Neuron (in vitro differentiated cells): ENCODE measurements around the gene VIL1.

ENCODE experiments used
- H2AFZ ChIP-seq: one replicate; pipeline ENCODE4 v1.6.1; 2013; ENCODE audit warnings: low read depth, mild to moderate bottlenecking, inconsistent platforms, low read length, moderate library complexity
- H3K27me3 ChIP-seq: one replicate; pipeline ENCODE4 v1.6.1; 2013; ENCODE audit warnings: low read length; ENCODE audit not compliant: insufficient read depth
- H3K36me3 ChIP-seq: one replicate; pipeline ENCODE4 v1.6.1; 2013; ENCODE audit warnings: low read length; ENCODE audit not compliant: insufficient read depth
- H3K4me1 ChIP-seq: one replicate; pipeline ENCODE4 v1.6.1; 2013; ENCODE audit warnings: low read length; ENCODE audit not compliant: insufficient read depth
- H3K4me3 ChIP-seq: 2 replicates; pipeline ENCODE4 v1.5.1; 2013; ENCODE audit warnings: mild to moderate bottlenecking, low read length, moderate library complexity
- H3K9me3 ChIP-seq: one replicate; pipeline ENCODE4 v1.6.1; 2013; ENCODE audit warnings: low read length

The VIL1 gene

GRCh38 chr2:218418717-218419458, at the start of gene VIL1:
TSS of gene VIL1 (plus strand) at chr2:218419123. CDS start at chr2:218423779, 4,656 bp downstream.
- Histone ChIP-seq H3K36me3 (no peaks in the 10 kb centered on the region), H3K27me3 (no peaks in the 10 kb centered on the region), H2AFZ (no peak within 1 kb of the TSS), H3K4me1 (peaks cover 4% of the 10 kb centered on the region), H3K9me3 (no peaks in the 10 kb centered on the region), H3K4me3 (no peak within 1 kb of the TSS)

- no peaks in the 10 kb centered on the region for H3K4me1 ChIP-seq
- no peaks in the 10 kb centered on the region for H3K36me3 ChIP-seq
- H3K27me3 ChIP-seq, result peaks cover 34% of the 10 kb centered on the region
- peaks cover 9% of the 10 kb centered on the region for H3K9me3 ChIP-seq
- H3K4me3 ChIP-seq, result no peak overlapping the region
- no peak overlapping the region for H2AFZ ChIP-seq
Measured at GRCh38 chr2:218369330-218369729, 49.6 kb upstream of the VIL1 start.

- peaks cover 34% of the 10 kb centered on the region for H3K27me3 ChIP-seq
- H2AFZ ChIP-seq, result no peak overlapping the region
- peaks cover 9% of the 10 kb centered on the region for H3K9me3 ChIP-seq
- H3K36me3 ChIP-seq, result no peaks in the 10 kb centered on the region
- no peak overlapping the region for H3K4me3 ChIP-seq
- no peaks in the 10 kb centered on the region for H3K4me1 ChIP-seq
Measured at GRCh38 chr2:218370410-218371063, 48.4 kb upstream of the VIL1 start.

GRCh38 chr2:218371983-218372350, 47.0 kb upstream of the VIL1 start:
- no peaks in the 10 kb centered on the region for H3K36me3 ChIP-seq
- peaks cover 4% of the 10 kb centered on the region for H3K9me3 ChIP-seq
- H2AFZ ChIP-seq, result no peak overlapping the region
- H3K27me3 ChIP-seq, result peaks cover 28% of the 10 kb centered on the region
- no peaks in the 10 kb centered on the region for H3K4me1 ChIP-seq
- H3K4me3 ChIP-seq, result no peak overlapping the region

- Histone ChIP-seq H3K9me3 (no peaks in the 10 kb centered on the region), H2AFZ (no peak overlapping the region), H3K36me3 (no peaks in the 10 kb centered on the region), H3K4me1 (no peaks in the 10 kb centered on the region), H3K4me3 (no peak overlapping the region), H3K27me3 (peaks cover 10% of the 10 kb centered on the region)
Measured at GRCh38 chr2:218374795-218375194, 44.1 kb upstream of the VIL1 start.

GRCh38 chr2:218375212-218375611, 43.7 kb upstream of the VIL1 start:
- no peaks in the 10 kb centered on the region for H3K4me1 ChIP-seq
- no peak overlapping the region for H3K4me3 ChIP-seq
- H3K27me3 ChIP-seq, result peaks cover 8% of the 10 kb centered on the region
- no peak overlapping the region for H2AFZ ChIP-seq
- no peaks in the 10 kb centered on the region for H3K36me3 ChIP-seq
- no peaks in the 10 kb centered on the region for H3K9me3 ChIP-seq

GRCh38 chr2:218378053-218378452, 40.9 kb upstream of the VIL1 start:
- H2AFZ ChIP-seq, result no peak overlapping the region
- H3K27me3 ChIP-seq, result peaks cover 9% of the 10 kb centered on the region
- no peaks in the 10 kb centered on the region for H3K36me3 ChIP-seq
- no peaks in the 10 kb centered on the region for H3K9me3 ChIP-seq
- no peaks in the 10 kb centered on the region for H3K4me1 ChIP-seq
- H3K4me3 ChIP-seq, result no peak overlapping the region

GRCh38 chr2:218381916-218382366, 37.0 kb upstream of the VIL1 start, which contains the start of gene SLC11A1:
TSS of gene SLC11A1 (plus strand) at chr2:218382273. CDS start at chr2:218382369, 96 bp downstream.
- Histone ChIP-seq H2AFZ (no peak within 1 kb of the TSS), H3K4me3 (no peak within 1 kb of the TSS), H3K4me1 (no peaks in the 10 kb centered on the region)

GRCh38 chr2:218382785-218383184, 36.1 kb upstream of the VIL1 start:
- no peak overlapping the region for H2AFZ ChIP-seq
- no peaks in the 10 kb centered on the region for H3K36me3 ChIP-seq
- H3K4me1 ChIP-seq, result no peaks in the 10 kb centered on the region
- peaks cover 19% of the 10 kb centered on the region for H3K27me3 ChIP-seq
- H3K4me3 ChIP-seq, result no peak overlapping the region
- H3K9me3 ChIP-seq, result no peaks in the 10 kb centered on the region

More at GRCh38 chr2:218381916-218382366, 37.0 kb upstream of the VIL1 start, which contains the start of gene SLC11A1:
- peaks cover 14% of the 10 kb centered on the region for H3K27me3 ChIP-seq
- no peaks in the 10 kb centered on the region for H3K36me3 ChIP-seq
- H3K9me3 ChIP-seq, result no peaks in the 10 kb centered on the region

GRCh38 chr2:218383892-218384519, 34.9 kb upstream of the VIL1 start:
- no peaks in the 10 kb centered on the region for H3K36me3 ChIP-seq
- H2AFZ ChIP-seq, result no peak overlapping the region
- H3K4me1 ChIP-seq, result no peaks in the 10 kb centered on the region
- no peak overlapping the region for H3K4me3 ChIP-seq
- H3K9me3 ChIP-seq, result no peaks in the 10 kb centered on the region
- H3K27me3 ChIP-seq, result peaks cover 19% of the 10 kb centered on the region

- Histone ChIP-seq H3K4me3 (no peak overlapping the region), H3K27me3 (peaks cover 23% of the 10 kb centered on the region), H2AFZ (no peak overlapping the region), H3K36me3 (no peaks in the 10 kb centered on the region), H3K9me3 (no peaks in the 10 kb centered on the region), H3K4me1 (no peaks in the 10 kb centered on the region)
Measured at GRCh38 chr2:218384975-218385374, 33.9 kb upstream of the VIL1 start.

- H3K27me3 ChIP-seq, result peaks cover 23% of the 10 kb centered on the region
- no peak overlapping the region for H2AFZ ChIP-seq
- no peak overlapping the region for H3K4me3 ChIP-seq
- H3K9me3 ChIP-seq, result no peaks in the 10 kb centered on the region
- H3K4me1 ChIP-seq, result no peaks in the 10 kb centered on the region
- no peaks in the 10 kb centered on the region for H3K36me3 ChIP-seq
Measured at GRCh38 chr2:218386505-218387368, 32.2 kb upstream of the VIL1 start.
